ENCODE measurements around the gene ECM1.

Gene ECM1

DNA sequence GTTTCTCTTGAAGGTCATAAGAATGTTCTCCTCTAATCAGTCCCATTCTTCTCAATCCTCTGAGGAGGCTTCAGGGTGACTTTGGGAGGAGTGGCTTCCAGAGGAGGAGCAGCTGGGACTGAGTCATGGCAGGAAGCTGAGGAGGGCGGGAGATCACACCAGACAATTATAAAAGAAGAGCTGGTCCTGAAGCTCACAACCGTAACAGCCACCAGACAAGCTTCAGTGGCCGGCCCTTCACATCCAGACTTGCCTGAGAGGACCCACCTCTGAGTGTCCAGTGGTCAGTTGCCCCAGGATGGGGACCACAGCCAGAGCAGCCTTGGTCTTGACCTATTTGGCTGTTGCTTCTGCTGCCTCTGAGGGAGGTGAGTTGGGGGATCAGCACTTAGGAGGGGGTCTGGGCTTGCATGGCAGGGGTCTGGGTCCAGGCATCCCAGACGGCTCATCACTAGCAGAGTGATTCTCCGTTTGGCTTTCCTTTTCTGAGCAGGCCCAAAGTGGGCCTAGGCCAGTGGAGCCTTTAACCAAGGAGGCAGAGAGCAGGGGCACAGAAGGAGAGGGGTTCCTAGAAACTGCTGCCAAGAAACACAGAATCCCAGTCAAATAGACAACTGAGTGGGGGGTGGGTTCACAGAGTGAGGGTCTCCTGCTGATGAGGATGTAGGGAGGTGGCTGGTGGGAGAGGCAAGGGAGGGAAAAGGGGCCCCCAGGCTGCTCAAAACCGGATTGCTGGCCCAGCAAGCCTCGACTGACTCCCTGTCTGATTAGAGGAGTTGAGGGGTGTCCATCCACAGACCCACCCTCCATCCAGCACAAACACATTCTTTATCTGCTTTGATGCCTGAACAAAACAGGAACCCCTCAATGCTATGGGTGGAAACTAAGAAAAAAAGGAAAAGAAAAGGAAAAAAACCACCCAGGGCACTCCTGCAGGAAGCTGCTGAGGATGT, at the start of gene ECM1:
Gene ECM1 (plus strand): TSS at position 198 of the 953 bp plus-strand sequence. CDS start 101 bp downstream, at position 299.
- no peaks in the 10 kb centered on the region for H3F3A ChIP-seq (ENCODE audit: insufficient read depth)
- H3K9ac ChIP-seq (ENCODE audit: low read length) = no peak within 1 kb of the TSS
- no peaks in the 10 kb centered on the region for H3K9me3 ChIP-seq (ENCODE audit: insufficient read depth, low read length)
- H3K79me2 ChIP-seq (ENCODE audit: insufficient read depth, low read length) = no peaks in the 10 kb centered on the region
- no peaks in the 10 kb centered on the region for H3K36me3 ChIP-seq (ENCODE audit: low read length)
- H2AFZ ChIP-seq (ENCODE audit: low read depth, low read length, severe bottlenecking) = no peak within 1 kb of the TSS
- no peaks in the 10 kb centered on the region for H3K9me2 ChIP-seq (replicated peaks; ENCODE audit: insufficient read depth, low read length)
- H3K27me3 ChIP-seq (ENCODE audit: low read length) = no peaks in the 10 kb centered on the region
- H3K4me3 ChIP-seq (ENCODE audit: insufficient read depth, low read length, poor library complexity, severe bottlenecking) = no peak within 1 kb of the TSS
- no peaks in the 10 kb centered on the region for H4K20me1 ChIP-seq (ENCODE audit: low read depth, low read length)
- no peak within 1 kb of the TSS for H3K27ac ChIP-seq (ENCODE audit: low read depth, low read length)
- no peak within 1 kb of the TSS for H3K4me2 ChIP-seq (ENCODE audit: low read depth, low read length, poor library complexity, severe bottlenecking)
- TF ChIP-seq, protein P1, sequence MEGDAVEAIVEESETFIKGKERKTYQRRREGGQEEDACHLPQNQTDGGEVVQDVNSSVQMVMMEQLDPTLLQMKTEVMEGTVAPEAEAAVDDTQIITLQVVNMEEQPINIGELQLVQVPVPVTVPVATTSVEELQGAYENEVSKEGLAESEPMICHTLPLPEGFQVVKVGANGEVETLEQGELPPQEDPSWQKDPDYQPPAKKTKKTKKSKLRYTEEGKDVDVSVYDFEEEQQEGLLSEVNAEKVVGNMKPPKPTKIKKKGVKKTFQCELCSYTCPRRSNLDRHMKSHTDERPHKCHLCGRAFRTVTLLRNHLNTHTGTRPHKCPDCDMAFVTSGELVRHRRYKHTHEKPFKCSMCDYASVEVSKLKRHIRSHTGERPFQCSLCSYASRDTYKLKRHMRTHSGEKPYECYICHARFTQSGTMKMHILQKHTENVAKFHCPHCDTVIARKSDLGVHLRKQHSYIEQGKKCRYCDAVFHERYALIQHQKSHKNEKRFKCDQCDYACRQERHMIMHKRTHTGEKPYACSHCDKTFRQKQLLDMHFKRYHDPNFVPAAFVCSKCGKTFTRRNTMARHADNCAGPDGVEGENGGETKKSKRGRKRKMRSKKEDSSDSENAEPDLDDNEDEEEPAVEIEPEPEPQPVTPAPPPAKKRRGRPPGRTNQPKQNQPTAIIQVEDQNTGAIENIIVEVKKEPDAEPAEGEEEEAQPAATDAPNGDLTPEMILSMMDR (IDR thresholded peaks at IDR 0.05; ENCODE audit: insufficient read depth, low read length, poor library complexity, severe bottlenecking) = no peak
- no peak for TF ChIP-seq EZH2phosphoT487 (conservative IDR thresholded peaks at IDR 0.05; ENCODE audit: low read length)

- Histone ChIP-seq H3K4me3 (ENCODE audit: insufficient read depth, low read length, poor library complexity, severe bottlenecking) (no peak overlapping the region), H3K27ac (ENCODE audit: low read depth, low read length) (no peak overlapping the region), H2AFZ (ENCODE audit: low read depth, low read length, severe bottlenecking) (no peak overlapping the region), H3K9ac (ENCODE audit: low read length) (no peak overlapping the region), H4K20me1 (ENCODE audit: low read depth, low read length) (no peaks in the 10 kb centered on the region), H3K27me3 (ENCODE audit: low read length) (no peaks in the 10 kb centered on the region), H3K4me2 (ENCODE audit: low read depth, low read length, poor library complexity, severe bottlenecking) (no peak overlapping the region), H3K9me3 (ENCODE audit: insufficient read depth, low read length) (no peaks in the 10 kb centered on the region), H3K9me2 (replicated peaks; ENCODE audit: insufficient read depth, low read length) (no peaks in the 10 kb centered on the region), H3K36me3 (ENCODE audit: low read length) (peaks cover 11% of the 10 kb centered on the region; the same call in 1 of the 2 replicates), H3K79me2 (ENCODE audit: insufficient read depth, low read length) (no peaks in the 10 kb centered on the region), H3F3A (ENCODE audit: insufficient read depth) (peaks cover 7% of the 10 kb centered on the region; the same call in 1 of the 2 replicates)
- TF ChIP-seq, protein P1 (IDR thresholded peaks at IDR 0.05; ENCODE audit: insufficient read depth, low read length, poor library complexity, severe bottlenecking) = peak; percentile 42
- no peak for TF ChIP-seq EZH2phosphoT487 (conservative IDR thresholded peaks at IDR 0.05; ENCODE audit: low read length)
Measured at GRCh38 chr1:150464422-150464826, 43.5 kb upstream of the ECM1 start.

DNA sequence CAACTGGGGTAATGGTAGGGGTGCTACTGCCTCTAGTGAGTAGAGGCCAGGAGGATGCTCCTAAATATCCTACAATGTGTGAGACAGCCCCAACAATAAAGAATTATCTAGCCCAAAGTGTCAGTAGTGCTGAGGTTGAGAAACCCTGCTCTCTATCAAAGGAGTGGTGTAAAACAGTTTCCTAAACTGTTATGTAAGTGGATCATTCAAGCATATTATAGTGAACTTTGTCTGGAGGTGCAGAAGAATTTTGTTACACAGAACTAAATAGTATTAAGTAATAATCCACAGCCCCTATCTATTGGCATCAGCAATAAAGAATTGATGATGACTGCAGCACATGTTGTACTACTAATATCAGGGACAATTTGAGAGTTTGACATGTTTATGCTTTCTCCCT, 40.9 kb upstream of the ECM1 start:
- Histone ChIP-seq H3K36me3 (ENCODE audit: low read length) (peaks cover 15% of the 10 kb centered on the region; the same call in 1 of the 2 replicates), H3K9me3 (ENCODE audit: insufficient read depth, low read length) (no peaks in the 10 kb centered on the region), H3K27me3 (ENCODE audit: low read length) (no peaks in the 10 kb centered on the region), H4K20me1 (ENCODE audit: low read depth, low read length) (no peaks in the 10 kb centered on the region), H3K9me2 (replicated peaks; ENCODE audit: insufficient read depth, low read length) (no peaks in the 10 kb centered on the region), H3F3A (ENCODE audit: insufficient read depth) (peaks cover 7% of the 10 kb centered on the region; the same call in 1 of the 2 replicates), H3K4me2 (ENCODE audit: low read depth, low read length, poor library complexity, severe bottlenecking) (no peak overlapping the region), H2AFZ (ENCODE audit: low read depth, low read length, severe bottlenecking) (no peak overlapping the region), H3K9ac (ENCODE audit: low read length) (no peak overlapping the region), H3K79me2 (ENCODE audit: insufficient read depth, low read length) (no peaks in the 10 kb centered on the region), H3K27ac (ENCODE audit: low read depth, low read length) (no peak overlapping the region), H3K4me3 (ENCODE audit: insufficient read depth, low read length, poor library complexity, severe bottlenecking) (no peak overlapping the region)
- TF ChIP-seq EZH2phosphoT487 (conservative IDR thresholded peaks at IDR 0.05; ENCODE audit: low read length) = no peak
- TF ChIP-seq, protein P1 (IDR thresholded peaks at IDR 0.05; ENCODE audit: insufficient read depth, low read length, poor library complexity, severe bottlenecking) = no peak

All from SU-DHL-6 (cell line).